ENCODE measurements around the gene PEAK1.

PEAK1 gene

DNA sequence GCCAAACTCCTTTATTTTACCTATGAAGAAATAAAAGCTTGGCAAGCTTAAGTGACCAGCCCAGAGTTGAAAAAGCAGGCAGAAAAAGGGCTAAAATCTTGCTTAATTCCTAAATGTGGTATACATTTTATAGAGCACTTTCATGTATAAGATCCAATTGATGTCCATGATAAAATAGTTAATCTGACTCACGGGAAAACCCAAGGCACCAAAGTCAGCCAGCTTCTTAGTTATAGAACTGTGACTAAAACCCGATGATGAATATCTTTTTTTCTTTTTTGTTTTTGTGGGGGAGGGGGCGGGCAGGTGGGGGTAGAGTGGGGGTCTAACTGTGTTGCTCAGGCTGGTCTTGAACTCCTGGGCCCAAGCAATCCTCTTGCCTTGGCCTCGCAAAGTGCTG lies 71.4 kb downstream of the PEAK1 start:
- H3K4me1 ChIP-seq (ENCODE audit: insufficient read depth, low read length) = peaks cover 7% of the 10 kb centered on the region; the same call in 1 of the 2 replicates
- no peak overlapping the region for H3K27ac ChIP-seq (ENCODE audit: low read length)
- no peaks in the 10 kb centered on the region; the same call in 1 of the 2 replicates for H3K36me3 ChIP-seq (ENCODE audit: insufficient read depth, low read depth, low read length)
- H3K9ac ChIP-seq (ENCODE audit: low read depth, low read length) = no peak overlapping the region
- no peaks in the 10 kb centered on the region for H3K9me3 ChIP-seq (ENCODE audit: insufficient read depth, low read depth, low read length)
- no peak overlapping the region for H3K4me3 ChIP-seq (ENCODE audit: low read length)
- no peaks in the 10 kb centered on the region for H3K27me3 ChIP-seq (ENCODE audit: insufficient read depth, low read length)

DNA sequence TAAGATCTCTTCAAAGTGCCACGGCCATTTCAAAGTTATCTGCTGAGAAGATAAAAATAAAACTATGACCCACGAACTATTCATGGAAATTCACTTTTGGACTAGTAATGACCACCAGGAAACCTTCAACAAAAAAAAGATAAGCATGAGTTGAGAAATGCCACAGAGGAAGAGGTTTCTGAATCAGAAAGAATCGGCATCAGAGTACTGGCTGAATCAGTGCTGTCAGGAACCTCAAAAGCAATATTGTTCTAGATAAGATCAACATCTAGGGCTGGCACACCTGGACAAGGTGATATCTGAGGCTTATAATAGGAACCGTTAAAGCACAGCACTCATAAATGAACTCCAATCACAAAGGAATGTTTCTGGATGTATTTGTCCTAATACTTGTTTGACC lies 72.7 kb downstream of the PEAK1 start:
- Histone ChIP-seq H3K9ac (ENCODE audit: low read depth, low read length) (no peak overlapping the region), H3K27ac (ENCODE audit: low read length) (no peak overlapping the region)

DNA sequence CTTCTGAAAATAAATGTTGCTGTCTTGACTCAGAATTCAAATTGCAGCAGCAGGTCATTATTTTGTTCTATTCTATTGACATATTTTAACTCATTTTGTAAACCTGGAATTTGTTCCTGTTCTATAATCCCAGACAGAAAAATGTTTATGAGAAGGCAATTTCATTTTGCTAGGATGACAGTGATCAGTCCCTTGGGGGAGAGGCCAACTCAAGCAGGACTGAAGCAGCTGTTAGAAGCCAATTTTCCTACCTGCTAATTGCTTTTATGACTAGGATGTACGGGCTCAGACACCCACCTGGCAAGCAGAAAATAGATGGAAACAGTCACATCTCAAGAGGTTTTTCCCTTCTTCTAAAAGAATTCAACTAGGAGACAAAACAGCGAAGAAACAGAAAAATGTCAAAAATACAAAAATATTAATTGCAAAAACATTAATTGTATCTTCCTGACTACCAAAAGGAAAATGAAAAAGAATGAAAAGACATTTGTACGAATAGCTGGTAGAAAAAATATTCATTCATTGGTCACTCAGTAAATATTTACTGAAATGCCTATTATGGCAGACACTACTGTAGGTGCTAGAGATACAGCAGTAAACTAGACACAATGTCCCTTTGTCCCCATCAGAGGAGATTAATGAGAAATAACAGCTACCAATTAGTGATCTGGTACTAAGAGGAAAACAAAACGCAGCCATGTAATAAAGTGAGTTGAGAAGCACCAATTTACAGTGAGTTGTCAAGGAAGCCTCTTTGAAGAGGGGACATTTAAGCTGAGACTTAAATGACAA lies 73.5 kb downstream of the PEAK1 start:
- H3K9ac ChIP-seq (ENCODE audit: low read depth, low read length) = no peak overlapping the region
- H3K9me3 ChIP-seq (ENCODE audit: insufficient read depth, low read depth, low read length) = no peaks in the 10 kb centered on the region
- no peaks in the 10 kb centered on the region for H3K27me3 ChIP-seq (ENCODE audit: insufficient read depth, low read length)
- no peak overlapping the region for H3K4me3 ChIP-seq (ENCODE audit: low read length)
- no peaks in the 10 kb centered on the region; the same call in 1 of the 2 replicates for H3K36me3 ChIP-seq (ENCODE audit: insufficient read depth, low read depth, low read length)
- H3K4me1 ChIP-seq (ENCODE audit: insufficient read depth, low read length) = peaks cover 3% of the 10 kb centered on the region; the same call in 1 of the 2 replicates
- no peak overlapping the region for H3K27ac ChIP-seq (ENCODE audit: low read length)

More for the DNA sequence above, 72.7 kb downstream of the PEAK1 start:
- Histone ChIP-seq H3K9me3 (ENCODE audit: insufficient read depth, low read depth, low read length) (no peaks in the 10 kb centered on the region), H3K27me3 (ENCODE audit: insufficient read depth, low read length) (no peaks in the 10 kb centered on the region), H3K36me3 (ENCODE audit: insufficient read depth, low read depth, low read length) (no peaks in the 10 kb centered on the region; the same call in 1 of the 2 replicates), H3K4me3 (ENCODE audit: low read length) (no peak overlapping the region), H3K4me1 (ENCODE audit: insufficient read depth, low read length) (peaks cover 3% of the 10 kb centered on the region; the same call in 1 of the 2 replicates)

DNA sequence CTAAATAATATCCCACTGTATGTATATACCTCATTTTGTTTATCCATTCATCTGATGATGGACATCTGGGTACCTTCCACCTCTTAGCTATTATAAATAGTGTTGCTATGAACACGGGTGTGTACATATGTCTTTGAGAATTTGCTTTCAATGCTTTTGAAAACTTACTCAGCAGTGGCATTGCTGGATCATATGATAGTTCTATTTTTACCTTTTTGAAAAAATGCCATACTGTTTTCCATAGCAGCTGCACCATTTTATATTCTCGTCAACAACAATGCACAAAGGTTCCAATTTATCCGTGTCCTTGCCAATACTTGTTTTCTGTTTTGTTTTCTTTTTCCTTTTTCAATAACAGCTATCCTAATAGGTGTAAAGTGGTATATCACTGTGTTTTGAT lies 77.1 kb downstream of the PEAK1 start:
- Histone ChIP-seq H3K27ac (ENCODE audit: low read length) (no peak overlapping the region), H3K36me3 (ENCODE audit: insufficient read depth, low read depth, low read length) (no peaks in the 10 kb centered on the region; the same call in 1 of the 2 replicates), H3K4me3 (ENCODE audit: low read length) (no peak overlapping the region), H3K27me3 (ENCODE audit: insufficient read depth, low read length) (no peaks in the 10 kb centered on the region), H3K9ac (ENCODE audit: low read depth, low read length) (no peak overlapping the region), H3K4me1 (ENCODE audit: insufficient read depth, low read length) (no peaks in the 10 kb centered on the region), H3K9me3 (ENCODE audit: insufficient read depth, low read depth, low read length) (no peaks in the 10 kb centered on the region)

DNA sequence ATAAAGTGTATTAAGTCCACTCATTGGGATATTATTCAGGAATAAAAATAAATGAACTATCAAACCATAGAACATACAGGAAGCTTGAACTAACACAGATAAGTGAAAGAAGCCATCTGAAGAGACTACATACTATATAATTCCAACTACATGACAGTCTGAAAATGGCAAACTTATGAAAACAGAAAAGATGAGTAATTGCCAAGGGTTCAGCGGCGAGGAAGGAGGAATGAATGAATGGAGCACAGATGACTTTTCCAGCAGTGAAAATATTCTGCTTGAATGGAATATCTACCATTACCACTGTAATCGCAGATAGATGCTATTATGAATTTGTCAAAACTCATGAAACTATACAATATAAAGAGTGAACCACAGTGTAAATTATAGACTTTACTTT lies 79.7 kb downstream of the PEAK1 start:
- no peak overlapping the region for H3K27ac ChIP-seq (ENCODE audit: low read length)
- H3K9me3 ChIP-seq (ENCODE audit: insufficient read depth, low read depth, low read length) = no peaks in the 10 kb centered on the region
- H3K4me3 ChIP-seq (ENCODE audit: low read length) = no peak overlapping the region
- no peaks in the 10 kb centered on the region for H3K4me1 ChIP-seq (ENCODE audit: insufficient read depth, low read length)
- no peak overlapping the region for H3K9ac ChIP-seq (ENCODE audit: low read depth, low read length)
- H3K36me3 ChIP-seq (ENCODE audit: insufficient read depth, low read depth, low read length) = no peaks in the 10 kb centered on the region; the same call in 1 of the 2 replicates
- H3K27me3 ChIP-seq (ENCODE audit: insufficient read depth, low read length) = no peaks in the 10 kb centered on the region

- no peaks in the 10 kb centered on the region for H3K36me3 ChIP-seq (ENCODE audit: insufficient read depth, low read depth, low read length)
- no peak overlapping the region for H3K9ac ChIP-seq (ENCODE audit: low read depth, low read length)
- no peaks in the 10 kb centered on the region for H3K4me1 ChIP-seq (ENCODE audit: insufficient read depth, low read length)
- H3K9me3 ChIP-seq (ENCODE audit: insufficient read depth, low read depth, low read length) = no peaks in the 10 kb centered on the region
- H3K27ac ChIP-seq (ENCODE audit: low read length) = no peak overlapping the region
- H3K27me3 ChIP-seq (ENCODE audit: insufficient read depth, low read length) = no peaks in the 10 kb centered on the region
- no peak overlapping the region for H3K4me3 ChIP-seq (ENCODE audit: low read length)
These were observed 83.9 kb downstream of the PEAK1 start for GRCh38 chr15:77336006-77336405.

DNA sequence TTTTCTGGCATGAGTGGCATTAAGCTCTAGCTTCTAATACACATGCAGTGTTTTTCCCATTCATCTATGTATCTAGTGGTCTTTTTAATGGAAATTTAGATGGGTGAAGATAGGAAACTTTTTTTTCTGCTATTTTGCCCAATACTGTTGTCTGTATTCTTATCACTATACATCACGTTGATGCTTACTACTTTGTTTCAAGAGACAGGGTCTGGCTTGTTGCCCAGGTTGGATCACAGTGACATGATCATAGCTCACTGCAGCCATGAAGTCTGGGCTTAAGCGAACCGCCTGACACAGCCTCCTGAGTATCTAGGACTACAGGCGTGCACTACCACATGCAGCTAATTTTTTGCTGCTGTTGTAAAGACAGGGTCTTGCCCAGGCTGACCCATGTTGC lies 84.6 kb downstream of the PEAK1 start:
- no peak overlapping the region for H3K27ac ChIP-seq (ENCODE audit: low read length)
- no peaks in the 10 kb centered on the region for H3K9me3 ChIP-seq (ENCODE audit: insufficient read depth, low read depth, low read length)
- H3K27me3 ChIP-seq (ENCODE audit: insufficient read depth, low read length) = no peaks in the 10 kb centered on the region
- no peaks in the 10 kb centered on the region for H3K4me1 ChIP-seq (ENCODE audit: insufficient read depth, low read length)
- H3K9ac ChIP-seq (ENCODE audit: low read depth, low read length) = no peak overlapping the region
- no peaks in the 10 kb centered on the region for H3K36me3 ChIP-seq (ENCODE audit: insufficient read depth, low read depth, low read length)
- no peak overlapping the region for H3K4me3 ChIP-seq (ENCODE audit: low read length)

DNA sequence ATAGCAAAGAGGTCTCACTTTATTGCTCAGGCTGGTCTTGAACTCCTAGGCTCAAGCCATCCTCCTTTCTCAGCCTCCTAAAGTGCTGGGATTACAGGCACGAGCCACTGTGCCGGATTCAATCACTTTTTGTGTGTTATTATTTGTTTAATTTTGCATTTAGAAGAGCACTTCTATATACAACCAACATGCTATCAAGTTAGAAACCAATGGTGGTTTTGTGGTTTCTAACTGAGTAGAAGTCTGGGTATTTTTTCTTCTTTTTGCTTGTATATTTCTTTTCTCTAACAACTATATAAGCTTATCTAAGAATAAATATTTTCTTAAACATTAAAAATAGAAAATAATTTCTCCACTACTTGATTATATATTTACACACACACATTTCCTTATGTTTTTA lies 86.7 kb downstream of the PEAK1 start:
- H3K4me3 ChIP-seq (ENCODE audit: low read length) = no peak overlapping the region
- H3K9ac ChIP-seq (ENCODE audit: low read depth, low read length) = no peak overlapping the region
- H3K27ac ChIP-seq (ENCODE audit: low read length) = no peak overlapping the region
- peaks cover 12% of the 10 kb centered on the region for H3K4me1 ChIP-seq (ENCODE audit: insufficient read depth, low read length)
- no peaks in the 10 kb centered on the region for H3K27me3 ChIP-seq (ENCODE audit: insufficient read depth, low read length)
- no peaks in the 10 kb centered on the region for H3K36me3 ChIP-seq (ENCODE audit: insufficient read depth, low read depth, low read length)
- H3K9me3 ChIP-seq (ENCODE audit: insufficient read depth, low read depth, low read length) = no peaks in the 10 kb centered on the region

- Histone ChIP-seq H3K9ac (ENCODE audit: low read depth, low read length) (no peak overlapping the region), H3K4me1 (ENCODE audit: insufficient read depth, low read length) (peaks cover 12% of the 10 kb centered on the region), H3K36me3 (ENCODE audit: insufficient read depth, low read depth, low read length) (no peaks in the 10 kb centered on the region), H3K4me3 (ENCODE audit: low read length) (no peak overlapping the region), H3K9me3 (ENCODE audit: insufficient read depth, low read depth, low read length) (no peaks in the 10 kb centered on the region), H3K27me3 (ENCODE audit: insufficient read depth, low read length) (no peaks in the 10 kb centered on the region), H3K27ac (ENCODE audit: low read length) (no peak overlapping the region)
These were observed 90.7 kb downstream of the PEAK1 start for GRCh38 chr15:77329202-77329601.

- Histone ChIP-seq H3K9ac (ENCODE audit: low read depth, low read length) (no peak overlapping the region), H3K9me3 (ENCODE audit: insufficient read depth, low read depth, low read length) (no peaks in the 10 kb centered on the region), H3K4me1 (ENCODE audit: insufficient read depth, low read length) (peaks cover 12% of the 10 kb centered on the region), H3K27me3 (ENCODE audit: insufficient read depth, low read length) (no peaks in the 10 kb centered on the region), H3K4me3 (ENCODE audit: low read length) (no peak overlapping the region), H3K36me3 (ENCODE audit: insufficient read depth, low read depth, low read length) (no peaks in the 10 kb centered on the region), H3K27ac (ENCODE audit: low read length) (no peak overlapping the region)
These were observed 91.9 kb downstream of the PEAK1 start for GRCh38 chr15:77327844-77328529.

GRCh38 chr15:77327168-77327567 lies 92.7 kb downstream of the PEAK1 start:
- H3K4me3 ChIP-seq (ENCODE audit: low read length) = no peak overlapping the region
- peaks cover 12% of the 10 kb centered on the region for H3K4me1 ChIP-seq (ENCODE audit: insufficient read depth, low read length)
- no peak overlapping the region for H3K9ac ChIP-seq (ENCODE audit: low read depth, low read length)
- H3K36me3 ChIP-seq (ENCODE audit: insufficient read depth, low read depth, low read length) = no peaks in the 10 kb centered on the region
- H3K27ac ChIP-seq (ENCODE audit: low read length) = no peak overlapping the region
- no peaks in the 10 kb centered on the region for H3K27me3 ChIP-seq (ENCODE audit: insufficient read depth, low read length)
- no peaks in the 10 kb centered on the region for H3K9me3 ChIP-seq (ENCODE audit: insufficient read depth, low read depth, low read length)

- Histone ChIP-seq H3K27me3 (ENCODE audit: insufficient read depth, low read length) (no peaks in the 10 kb centered on the region), H3K27ac (ENCODE audit: low read length) (no peak overlapping the region), H3K36me3 (ENCODE audit: insufficient read depth, low read depth, low read length) (no peaks in the 10 kb centered on the region), H3K9me3 (ENCODE audit: insufficient read depth, low read depth, low read length) (no peaks in the 10 kb centered on the region), H3K4me1 (ENCODE audit: insufficient read depth, low read length) (peaks cover 12% of the 10 kb centered on the region), H3K9ac (ENCODE audit: low read depth, low read length) (no peak overlapping the region), H3K4me3 (ENCODE audit: low read length) (no peak overlapping the region)
These were observed 93.5 kb downstream of the PEAK1 start for GRCh38 chr15:77326366-77326765.
